NCI-H2171 treated with DMSO at 0.1 percent for 48 hours (cell line): ENCODE data around the gene PTPN2.

Experiments
- DNase-seq: peaks from one replicate; lab custom pipeline; 2025; lab: John Stamatoyannopoulos, UW

PTPN2 gene

DNA sequence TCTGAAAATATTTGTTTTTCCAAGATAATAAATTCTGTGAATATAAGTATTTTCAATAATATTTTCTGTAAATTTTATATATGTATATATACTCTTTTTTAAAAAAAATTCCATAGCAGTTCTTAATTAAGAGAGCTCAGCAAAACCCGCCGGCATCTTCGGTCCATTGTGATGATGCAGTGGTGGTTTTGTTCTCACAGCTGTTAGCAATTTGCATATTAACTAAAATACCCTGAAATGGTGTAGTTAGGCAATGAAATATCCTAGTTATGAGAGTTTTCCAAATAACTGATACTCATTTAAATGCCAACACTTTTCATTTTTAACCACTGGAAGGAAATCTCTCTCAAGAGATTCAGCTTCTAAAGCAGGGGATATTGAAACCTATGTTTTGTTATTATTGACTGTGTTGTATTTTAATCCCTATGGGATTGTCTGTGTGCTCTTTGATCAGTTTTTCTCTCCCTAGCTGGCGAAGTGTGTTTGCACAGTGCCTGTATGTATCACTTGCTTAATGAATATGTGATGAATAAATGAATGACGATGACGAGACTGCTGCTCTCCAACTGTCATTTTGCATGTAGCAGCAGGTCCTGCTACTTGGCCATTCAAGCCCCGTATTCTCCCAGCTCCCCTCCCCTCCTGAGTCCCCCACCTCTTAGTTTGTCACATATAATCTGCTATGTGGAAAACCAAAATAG, 138.8 kb downstream of the PTPN2 start:
- no peak for DNase-seq

DNA sequence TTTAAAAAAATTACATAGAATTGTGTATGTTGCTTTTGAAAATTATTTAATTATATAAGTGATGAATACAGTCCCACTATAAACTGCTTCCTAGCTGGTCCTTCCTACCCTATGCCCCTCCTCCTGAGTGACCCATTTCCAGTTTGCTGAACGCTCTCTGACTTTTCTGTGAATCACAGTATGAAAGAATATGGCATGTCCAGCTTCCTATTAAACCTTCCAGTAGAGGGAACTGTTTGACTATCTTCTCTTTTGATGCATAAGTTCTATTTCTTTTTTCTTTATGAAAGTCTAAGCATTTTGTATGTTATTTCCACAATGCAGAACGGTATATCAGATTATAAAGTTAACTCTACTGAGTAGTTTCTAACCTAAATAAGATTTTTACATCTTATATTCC, 139.9 kb downstream of the PTPN2 start:
- DNase-seq: peak; percentile 68

DNA sequence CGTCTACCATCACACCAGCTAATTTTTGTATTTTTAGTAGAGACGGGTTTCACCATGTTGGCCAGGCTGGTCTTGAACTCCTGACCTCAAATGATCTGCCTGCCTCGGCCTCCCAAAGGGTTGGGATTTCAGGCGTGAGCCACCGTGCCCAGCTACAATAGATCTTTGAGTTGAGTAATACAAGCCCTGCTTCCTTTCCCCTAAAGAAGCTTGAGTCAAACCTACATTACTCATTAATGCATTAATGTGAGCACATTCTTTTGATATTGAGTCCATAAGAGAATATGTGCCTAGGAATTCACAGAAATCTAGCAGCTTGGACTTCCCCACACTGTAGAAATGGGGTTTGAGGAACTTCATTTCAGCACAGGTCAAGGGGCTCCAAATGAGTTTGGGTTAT, 141.6 kb downstream of the PTPN2 start:
- no peak for DNase-seq
